Activated CD8-positive, alpha-beta memory T cell treated with anti-CD3 and anti-CD28 coated beads, Interleukin-2, amount 10 ng/mL, durations not matched to agents 7 days and 5 days (primary cell): Measurements from ENCODE around the gene CNTN5. TPM values are rescaled to one million over a fixed set of nuclear protein-coding genes. Genes with fewer than 3 reads are reported as not detected.

Source experiments
- ATAC-seq: fragments of 150-1000 bp; cut with Tn5 transposase; one replicate; pipeline ENCODE4 v1.10.0; 2021; ENCODE audit warnings: moderate library complexity
- CTCF ChIA-PET: fragments of 350-600 bp; sonication (Branson Sonifier 250); formaldehyde crosslinking; loops from one replicate; lab custom pipeline; 2021; ENCODE audit warnings: antibody characterized with exemption; lab: Charles Lee
- DNase-seq: peaks from one replicate; pipeline ENCODE4 v3.0.0-alpha.2; 2020
- H3K27ac Mint-ChIP-seq: one replicate; pipeline ENCODE4 v1.8.0; 2021; ENCODE audit warnings: mild to moderate bottlenecking, mixed read lengths
- H3K27me3 Mint-ChIP-seq: one replicate; pipeline ENCODE4 v1.8.0; 2021; ENCODE audit warnings: mixed read lengths
- H3K36me3 Mint-ChIP-seq: one replicate; pipeline ENCODE4 v1.8.0; 2021; ENCODE audit warnings: mild to moderate bottlenecking, mixed read lengths
- H3K4me1 Mint-ChIP-seq: one replicate; pipeline ENCODE4 v1.8.0; 2021; ENCODE audit warnings: mixed read lengths
- H3K4me3 Mint-ChIP-seq: one replicate; pipeline ENCODE4 v1.8.0; 2021; ENCODE audit warnings: mild to moderate bottlenecking, moderate library complexity, mixed read lengths
- H3K9me3 Mint-ChIP-seq: one replicate; pipeline ENCODE4 v1.8.0; 2022; ENCODE audit warnings: low read depth, mixed read lengths
- total RNA-seq, 2 experiments: library from RNA; stranded (reverse); gene quantifications; one replicate each; pipeline ENCODE4 v1.2.3, GENCODE V29; 2021

The CNTN5 gene
- total RNA-seq, 2 experiments from 2014 or later = not detected

- CTCF ChIA-PET = no interaction called here
These were observed 1283.1 kb downstream of the CNTN5 start for GRCh38 chr11:100303897-100304296.

GRCh38 chr11:100308202-100308601 is 1287.5 kb downstream of the CNTN5 start:
- no peak overlapping the region for H3K27ac Mint-ChIP-seq
- DNase-seq (no peak), ATAC-seq (no peak)
- H3K36me3 Mint-ChIP-seq = no peaks in the 10 kb centered on the region
- H3K9me3 Mint-ChIP-seq = peaks cover 3% of the 10 kb centered on the region
- H3K4me1 Mint-ChIP-seq = no peaks in the 10 kb centered on the region
- CTCF ChIA-PET = no interaction called here
- H3K4me3 Mint-ChIP-seq = no peak overlapping the region
- no peaks in the 10 kb centered on the region for H3K27me3 Mint-ChIP-seq

More at GRCh38 chr11:100303897-100304296, 1283.1 kb downstream of the CNTN5 start:
- no peak overlapping the region for H3K27ac Mint-ChIP-seq
- no peak overlapping the region for H3K4me3 Mint-ChIP-seq
- H3K4me1 Mint-ChIP-seq = no peaks in the 10 kb centered on the region
- no peaks in the 10 kb centered on the region for H3K36me3 Mint-ChIP-seq
- no peaks in the 10 kb centered on the region for H3K9me3 Mint-ChIP-seq
- no peaks in the 10 kb centered on the region for H3K27me3 Mint-ChIP-seq
- ATAC-seq (no peak), DNase-seq (no peak)

GRCh38 chr11:100315946-100316345 is 1295.2 kb downstream of the CNTN5 start:
- CTCF ChIA-PET = no interaction called here
- Mint-ChIP-seq H3K36me3 (no peaks in the 10 kb centered on the region), H3K4me1 (no peaks in the 10 kb centered on the region), H3K9me3 (peaks cover 8% of the 10 kb centered on the region), H3K27ac (no peak overlapping the region), H3K4me3 (no peak overlapping the region), H3K27me3 (no peaks in the 10 kb centered on the region)
- DNase-seq = no peak
- ATAC-seq = no peak

GRCh38 chr11:100316952-100317351 is 1296.2 kb downstream of the CNTN5 start:
- Mint-ChIP-seq H3K4me3 (no peak overlapping the region), H3K27ac (no peak overlapping the region), H3K4me1 (no peaks in the 10 kb centered on the region), H3K36me3 (no peaks in the 10 kb centered on the region), H3K9me3 (peaks cover 8% of the 10 kb centered on the region), H3K27me3 (no peaks in the 10 kb centered on the region)
- CTCF ChIA-PET = no interaction called here
- DNase-seq (no peak), ATAC-seq (no peak)

- Mint-ChIP-seq H3K9me3 (peaks cover 3% of the 10 kb centered on the region), H3K27me3 (no peaks in the 10 kb centered on the region), H3K36me3 (no peaks in the 10 kb centered on the region), H3K4me1 (no peaks in the 10 kb centered on the region), H3K4me3 (no peak overlapping the region), H3K27ac (no peak overlapping the region)
- CTCF ChIA-PET = no interaction called here
- ATAC-seq (no peak), DNase-seq (no peak)
These were observed 1298.9 kb downstream of the CNTN5 start for GRCh38 chr11:100319691-100320090.

GRCh38 chr11:100328626-100329340 is 1308.0 kb downstream of the CNTN5 start:
- no peak overlapping the region for H3K27ac Mint-ChIP-seq
- H3K27me3 Mint-ChIP-seq = no peaks in the 10 kb centered on the region
- no peaks in the 10 kb centered on the region for H3K4me1 Mint-ChIP-seq
- H3K36me3 Mint-ChIP-seq = no peaks in the 10 kb centered on the region
- H3K9me3 Mint-ChIP-seq = peaks cover 10% of the 10 kb centered on the region
- DNase-seq (no peak), ATAC-seq (no peak)
- CTCF ChIA-PET = no interaction called here
- no peak overlapping the region for H3K4me3 Mint-ChIP-seq

- no peaks in the 10 kb centered on the region for H3K36me3 Mint-ChIP-seq
- CTCF ChIA-PET = no interaction called here
- ATAC-seq = no peak
- no peak overlapping the region for H3K4me3 Mint-ChIP-seq
- H3K9me3 Mint-ChIP-seq = peaks cover 10% of the 10 kb centered on the region
- no peaks in the 10 kb centered on the region for H3K27me3 Mint-ChIP-seq
- H3K4me1 Mint-ChIP-seq = no peaks in the 10 kb centered on the region
- no peak for DNase-seq
- no peak overlapping the region for H3K27ac Mint-ChIP-seq
These were observed 1308.6 kb downstream of the CNTN5 start for GRCh38 chr11:100329352-100329751.

GRCh38 chr11:100336873-100337272 is 1316.1 kb downstream of the CNTN5 start:
- H3K4me3 Mint-ChIP-seq = no peak overlapping the region
- no peak overlapping the region for H3K27ac Mint-ChIP-seq
- CTCF ChIA-PET = no interaction called here
- DNase-seq (no peak), ATAC-seq (no peak)
- peaks cover 2% of the 10 kb centered on the region for H3K9me3 Mint-ChIP-seq
- no peaks in the 10 kb centered on the region for H3K27me3 Mint-ChIP-seq
- no peaks in the 10 kb centered on the region for H3K36me3 Mint-ChIP-seq
- H3K4me1 Mint-ChIP-seq = no peaks in the 10 kb centered on the region

- Mint-ChIP-seq H3K4me1 (no peaks in the 10 kb centered on the region), H3K9me3 (no peaks in the 10 kb centered on the region), H3K27ac (no peak overlapping the region), H3K27me3 (no peaks in the 10 kb centered on the region), H3K36me3 (no peaks in the 10 kb centered on the region), H3K4me3 (no peak overlapping the region)
- no peak for DNase-seq
- CTCF ChIA-PET = no interaction called here
- ATAC-seq = no peak
These were observed 1317.5 kb downstream of the CNTN5 start for GRCh38 chr11:100338144-100338840.

- no peak overlapping the region for H3K4me3 Mint-ChIP-seq
- H3K9me3 Mint-ChIP-seq = peaks cover 3% of the 10 kb centered on the region
- no peak for DNase-seq
These were observed 1319.9 kb downstream of the CNTN5 start for GRCh38 chr11:100340466-100341319.

GRCh38 chr11:100353083-100353482 is 1332.3 kb downstream of the CNTN5 start:
- H3K27me3 Mint-ChIP-seq = no peaks in the 10 kb centered on the region
- no peaks in the 10 kb centered on the region for H3K4me1 Mint-ChIP-seq
- DNase-seq = no peak
- peaks cover 6% of the 10 kb centered on the region for H3K9me3 Mint-ChIP-seq
- no peak for ATAC-seq
- H3K4me3 Mint-ChIP-seq = no peak overlapping the region
- no peaks in the 10 kb centered on the region for H3K36me3 Mint-ChIP-seq
- no peak overlapping the region for H3K27ac Mint-ChIP-seq
- CTCF ChIA-PET = no interaction called here

More at GRCh38 chr11:100340466-100341319, 1319.9 kb downstream of the CNTN5 start:
- no peaks in the 10 kb centered on the region for H3K4me1 Mint-ChIP-seq
- H3K27me3 Mint-ChIP-seq = no peaks in the 10 kb centered on the region
- CTCF ChIA-PET = no interaction called here
- no peak overlapping the region for H3K27ac Mint-ChIP-seq
- H3K36me3 Mint-ChIP-seq = no peaks in the 10 kb centered on the region
- no peak for ATAC-seq

GRCh38 chr11:100354736-100355135 is 1334.0 kb downstream of the CNTN5 start:
- Mint-ChIP-seq H3K36me3 (no peaks in the 10 kb centered on the region), H3K27ac (no peak overlapping the region), H3K27me3 (no peaks in the 10 kb centered on the region), H3K9me3 (peaks cover 6% of the 10 kb centered on the region), H3K4me1 (no peaks in the 10 kb centered on the region), H3K4me3 (no peak overlapping the region)
- no peak for ATAC-seq
- DNase-seq = no peak
- CTCF ChIA-PET = no interaction called here

GRCh38 chr11:100356035-100356434 is 1335.3 kb downstream of the CNTN5 start:
- DNase-seq (no peak), ATAC-seq (no peak)
- CTCF ChIA-PET = no interaction called here
- Mint-ChIP-seq H3K27me3 (no peaks in the 10 kb centered on the region), H3K4me1 (no peaks in the 10 kb centered on the region), H3K4me3 (no peak overlapping the region), H3K36me3 (no peaks in the 10 kb centered on the region), H3K9me3 (peaks cover 4% of the 10 kb centered on the region), H3K27ac (no peak overlapping the region)
